Prostate gland (tissue), 2 donors: ENCODE data around the gene FMO2.

ENCODE experiments used
- CTCF ChIP-seq, 4 experiments: fragments of 200-600 bp in 2 of 4; fragments of 450-650 bp in 2 of 4; sonication (generic) in 2 of 4; IDR thresholded peaks; 1 replicate in 3 of 4; 2 replicates in 1 of 4; pipeline ENCODE4 v1.5.1; 2016 to 2019; ENCODE audit warnings: antibody characterized with exemption in 4 of 4, mild to moderate bottlenecking in 2 of 4, moderate library complexity in 2 of 4
- POLR2A ChIP-seq: fragments of 450-650 bp; IDR thresholded peaks from one replicate; pipeline ENCODE4 v1.6.1; 2016; ENCODE audit warnings: antibody characterized with exemption, mild to moderate bottlenecking
- POLR2AphosphoS5 ChIP-seq: sonication (generic); formaldehyde crosslinking; IDR thresholded peaks from one replicate; pipeline ENCODE4 v1.6.1; 2017; ENCODE audit warnings: antibody characterized with exemption

GRCh38 chr1:171191992-171192391 lies 6.9 kb downstream of the FMO2 start:
- TF ChIP-seq POLR2AphosphoS5: no peak
- no peak for TF ChIP-seq POLR2A
- no peak for TF ChIP-seq CTCF (IDR thresholded peaks at IDR 0.05)
